OCI-LY1 (cell line): Measurements from ENCODE around the gene ZCCHC17.

Source experiments
- H2AFZ ChIP-seq: fragments of 200-600 bp; sonication (generic), shearing (Covaris generic); 2 replicates; pipeline ENCODE4 v1.6.0; 2014; ENCODE audit warnings: antibody characterized with exemption, mild to moderate bottlenecking, low read length
- H3F3A ChIP-seq: fragments of 200-600 bp; sonication (generic), shearing (Covaris generic); 2 replicates; pipeline ENCODE4 v1.6.0; 2014; ENCODE audit warnings: mild to moderate bottlenecking, antibody characterized with exemption, low read length, moderate library complexity; ENCODE audit not compliant: insufficient read depth
- H3K27ac ChIP-seq: fragments of 200-600 bp; sonication (generic); 2 replicates; pipeline ENCODE4 v1.5.1; 2014; ENCODE audit warnings: low read length, mixed run types, mild to moderate bottlenecking, low read depth; ENCODE audit not compliant: poor library complexity, severe bottlenecking
- H3K27me3 ChIP-seq: fragments of 200-600 bp; sonication (generic); 2 replicates; pipeline ENCODE4 v1.6.0; 2014; ENCODE audit warnings: antibody characterized with exemption, mild to moderate bottlenecking, low read length, moderate library complexity; ENCODE audit not compliant: insufficient read depth
- H3K36me3 ChIP-seq: fragments of 200-600 bp; sonication (generic); 2 replicates; pipeline ENCODE4 v1.6.1; 2014; ENCODE audit warnings: mild to moderate bottlenecking, antibody characterized with exemption, low read length, moderate library complexity, mixed read lengths; ENCODE audit not compliant: insufficient read depth
- H3K4me1 ChIP-seq: fragments of 200-600 bp; sonication (generic); 2 replicates; pipeline ENCODE4 v1.5.1; 2014; ENCODE audit warnings: mild to moderate bottlenecking, low read length, moderate library complexity; ENCODE audit not compliant: insufficient read depth, severe bottlenecking
- H3K4me2 ChIP-seq: fragments of 200-600 bp; sonication (generic), shearing (Covaris generic); 2 replicates; pipeline ENCODE4 v1.6.1; 2014; ENCODE audit warnings: low read length
- H3K4me3 ChIP-seq: fragments of 200-600 bp; sonication (generic); 2 replicates; pipeline ENCODE4 v1.5.1; 2014; ENCODE audit warnings: low read length, low read depth, mild to moderate bottlenecking, mixed read lengths; ENCODE audit not compliant: poor library complexity, severe bottlenecking
- H3K79me2 ChIP-seq: fragments of 200-600 bp; shearing (Covaris generic); 2 replicates; pipeline ENCODE4 v1.6.1; 2016; ENCODE audit warnings: mixed run types, low read length, mixed read lengths; ENCODE audit not compliant: insufficient read depth
- H3K9ac ChIP-seq: fragments of 200-600 bp; sonication (generic), shearing (Covaris generic); 2 replicates; pipeline ENCODE4 v1.6.1; 2014; ENCODE audit warnings: mild to moderate bottlenecking, low read length, mixed read lengths
- H3K9me2 ChIP-seq: fragments of 200-600 bp; sonication (generic), shearing (Covaris generic); 2 replicates; pipeline ENCODE4 v1.6.1; 2014; ENCODE audit warnings: low read depth, mild to moderate bottlenecking, low read length, mixed read lengths
- H3K9me3 ChIP-seq: fragments of 200-600 bp; shearing (Covaris generic); 2 replicates; pipeline ENCODE4 v1.6.1; 2014; ENCODE audit warnings: low read length, mixed read lengths
- H4K20me1 ChIP-seq: fragments of 200-600 bp; sonication (generic), shearing (Covaris generic); 2 replicates; pipeline ENCODE4 v1.6.0; 2016; ENCODE audit warnings: mild to moderate bottlenecking, low read length; ENCODE audit not compliant: insufficient read depth
- EZH2 ChIP-seq: fragments of 200-600 bp; sonication (generic), shearing (Covaris generic); IDR thresholded peaks from 2 replicates; pipeline ENCODE4 v1.8.0; 2017; ENCODE audit warnings: borderline replicate concordance, mixed run types, mild to moderate bottlenecking, antibody characterized with exemption, low read length, moderate library complexity, mixed read lengths
- TF ChIP-seq, protein P1 (sequence below): fragments of 200-600 bp; sonication (generic), shearing (Covaris generic); IDR thresholded peaks from 2 replicates; pipeline ENCODE4 v1.5.1; 2017; ENCODE audit warnings: mild to moderate bottlenecking, antibody characterized with exemption, low read length, moderate library complexity, mixed read lengths

The ZCCHC17 gene

DNA sequence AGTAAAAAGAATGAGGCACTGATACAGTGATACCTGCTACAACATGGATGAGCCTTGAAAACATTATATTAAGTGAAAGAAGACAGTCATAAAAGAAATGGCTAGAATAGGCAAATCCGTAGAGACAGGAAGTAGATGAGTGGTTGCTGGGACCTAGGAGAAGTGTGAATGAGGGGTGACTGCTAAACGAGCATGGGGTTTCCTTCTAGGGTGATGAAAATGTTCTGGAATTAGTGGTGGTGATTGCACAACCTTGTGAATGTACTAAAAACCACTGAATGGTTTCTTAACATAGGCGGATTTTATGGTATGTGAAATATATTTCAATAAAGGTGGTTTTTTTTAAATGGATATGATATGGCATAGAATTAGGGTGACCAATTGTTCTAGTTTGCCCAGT is 103.6 kb downstream of the ZCCHC17 start:
- Histone ChIP-seq H3F3A (no peaks in the 10 kb centered on the region), H3K27me3 (no peaks in the 10 kb centered on the region; the same call in 1 of the 2 replicates), H3K9me3 (no peaks in the 10 kb centered on the region), H3K36me3 (no peaks in the 10 kb centered on the region), H3K79me2 (no peaks in the 10 kb centered on the region), H3K9ac (no peak overlapping the region), H3K9me2 (no peaks in the 10 kb centered on the region), H3K27ac (no peak overlapping the region), H4K20me1 (no peaks in the 10 kb centered on the region), H2AFZ (no peak overlapping the region), H3K4me1 (no peaks in the 10 kb centered on the region), H3K4me2 (no peak overlapping the region), H3K4me3 (no peak overlapping the region)
- TF ChIP-seq, protein P1, sequence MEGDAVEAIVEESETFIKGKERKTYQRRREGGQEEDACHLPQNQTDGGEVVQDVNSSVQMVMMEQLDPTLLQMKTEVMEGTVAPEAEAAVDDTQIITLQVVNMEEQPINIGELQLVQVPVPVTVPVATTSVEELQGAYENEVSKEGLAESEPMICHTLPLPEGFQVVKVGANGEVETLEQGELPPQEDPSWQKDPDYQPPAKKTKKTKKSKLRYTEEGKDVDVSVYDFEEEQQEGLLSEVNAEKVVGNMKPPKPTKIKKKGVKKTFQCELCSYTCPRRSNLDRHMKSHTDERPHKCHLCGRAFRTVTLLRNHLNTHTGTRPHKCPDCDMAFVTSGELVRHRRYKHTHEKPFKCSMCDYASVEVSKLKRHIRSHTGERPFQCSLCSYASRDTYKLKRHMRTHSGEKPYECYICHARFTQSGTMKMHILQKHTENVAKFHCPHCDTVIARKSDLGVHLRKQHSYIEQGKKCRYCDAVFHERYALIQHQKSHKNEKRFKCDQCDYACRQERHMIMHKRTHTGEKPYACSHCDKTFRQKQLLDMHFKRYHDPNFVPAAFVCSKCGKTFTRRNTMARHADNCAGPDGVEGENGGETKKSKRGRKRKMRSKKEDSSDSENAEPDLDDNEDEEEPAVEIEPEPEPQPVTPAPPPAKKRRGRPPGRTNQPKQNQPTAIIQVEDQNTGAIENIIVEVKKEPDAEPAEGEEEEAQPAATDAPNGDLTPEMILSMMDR: no peak
- no peak for TF ChIP-seq EZH2

DNA sequence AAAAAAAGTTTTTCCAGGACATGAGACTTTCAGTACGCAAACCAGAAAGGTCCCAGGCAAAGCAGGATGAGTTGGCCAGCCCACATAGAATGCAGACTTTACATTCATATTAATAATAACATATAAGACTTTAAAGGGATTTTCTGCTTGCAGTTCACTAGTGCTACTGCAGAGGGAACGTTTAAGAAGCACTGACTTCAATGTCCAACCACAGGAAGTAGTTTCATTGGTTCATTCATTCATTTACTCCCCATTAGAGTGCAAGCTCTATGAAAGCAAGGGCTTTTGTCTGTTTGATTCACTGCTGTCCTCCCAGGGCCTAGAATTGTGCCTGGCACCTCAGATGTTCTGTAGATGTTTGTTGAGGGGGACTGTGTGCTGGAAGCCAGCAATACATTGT is 104.4 kb downstream of the ZCCHC17 start:
- Histone ChIP-seq H3K79me2 (no peaks in the 10 kb centered on the region), H2AFZ (no peak overlapping the region), H3K4me2 (no peak overlapping the region), H3K9me2 (no peaks in the 10 kb centered on the region), H3K27me3 (no peaks in the 10 kb centered on the region), H3K36me3 (no peaks in the 10 kb centered on the region), H3K9me3 (no peaks in the 10 kb centered on the region), H3K4me3 (no peak overlapping the region), H3K4me1 (no peaks in the 10 kb centered on the region), H3K27ac (no peak overlapping the region), H3F3A (no peaks in the 10 kb centered on the region), H4K20me1 (no peaks in the 10 kb centered on the region), H3K9ac (no peak overlapping the region)
- no peak for TF ChIP-seq EZH2
- TF ChIP-seq, protein P1: no peak

DNA sequence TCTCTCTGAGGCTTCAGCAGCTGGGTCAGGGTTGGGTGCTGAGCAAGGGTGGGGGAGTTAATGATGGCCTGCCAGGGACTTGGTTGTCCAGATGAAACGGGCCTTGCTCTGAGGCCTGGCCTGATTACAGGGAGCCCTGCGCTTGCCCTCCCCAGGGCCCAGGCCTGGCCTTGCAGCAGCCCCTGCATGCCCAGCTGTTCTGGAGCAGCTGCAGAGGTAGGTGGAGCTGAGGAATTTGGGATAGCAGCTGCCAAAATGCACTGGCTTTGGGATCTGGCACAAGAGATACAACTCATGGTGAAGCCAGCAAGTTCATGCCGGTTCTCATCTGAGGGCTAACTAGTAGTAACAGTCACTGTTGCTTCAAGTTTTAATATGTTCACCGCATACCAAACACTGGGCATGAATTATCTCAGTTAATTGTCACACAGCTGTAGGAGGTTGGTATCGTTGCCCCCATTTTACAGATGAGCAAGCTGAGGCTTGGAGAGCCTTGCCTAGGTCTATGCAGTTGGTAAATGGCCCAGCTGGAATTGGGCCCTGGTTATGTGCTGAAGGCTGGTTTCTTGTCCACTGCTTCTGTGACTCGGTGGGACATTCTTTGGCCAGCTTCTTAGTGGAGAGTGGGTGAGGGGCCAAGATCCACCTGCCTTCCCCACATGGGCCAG is 108.9 kb downstream of the ZCCHC17 start:
- Histone ChIP-seq H3K4me2 (no peak overlapping the region), H3K79me2 (no peaks in the 10 kb centered on the region), H3K9ac (no peak overlapping the region), H3K4me3 (no peak overlapping the region), H3F3A (no peaks in the 10 kb centered on the region), H3K27ac (no peak overlapping the region), H3K9me2 (no peaks in the 10 kb centered on the region), H3K4me1 (no peaks in the 10 kb centered on the region), H3K9me3 (no peaks in the 10 kb centered on the region), H2AFZ (no peak overlapping the region), H3K27me3 (0 out of 2 replicates have a peak, but pooled peaks cover 5% of the 10 kb centered on the region), H3K36me3 (no peaks in the 10 kb centered on the region), H4K20me1 (no peaks in the 10 kb centered on the region)
- TF ChIP-seq, protein P1: no peak
- no peak for TF ChIP-seq EZH2
